Esophagus muscularis mucosa (tissue), 3 donors: ENCODE data around the gene DMKN.

Experiments
- CTCF ChIP-seq, 3 experiments: fragments of 200-600 bp in 2 of 3; fragments of 450-650 bp in 1 of 3; sonication (generic) in 2 of 3; IDR thresholded peaks; one replicate each; pipeline ENCODE4 v1.5.1; 2017 to 2019; ENCODE audit warnings: antibody characterized with exemption in 3 of 3, mild to moderate bottlenecking in 2 of 3, moderate library complexity in 1 of 3
- POLR2A ChIP-seq: fragments of 450-650 bp; IDR thresholded peaks from one replicate; pipeline ENCODE4 v1.6.1; 2017; ENCODE audit warnings: antibody characterized with exemption, moderate library complexity, mild to moderate bottlenecking, low read depth

GRCh38 chr19:35549879-35550523 lies 36.6 kb upstream of the DMKN start:
- TF ChIP-seq CTCF (IDR thresholded peaks at IDR 0.05) (no peak), POLR2A (no peak)
